ENCODE results near the gene WNK2. TPM values are rescaled to one million over a fixed set of nuclear protein-coding genes. Genes with fewer than 3 reads are reported as not detected.

Gene WNK2
- total RNA-seq, 1 donor from 2014 or later, result 123 TPM

DNA sequence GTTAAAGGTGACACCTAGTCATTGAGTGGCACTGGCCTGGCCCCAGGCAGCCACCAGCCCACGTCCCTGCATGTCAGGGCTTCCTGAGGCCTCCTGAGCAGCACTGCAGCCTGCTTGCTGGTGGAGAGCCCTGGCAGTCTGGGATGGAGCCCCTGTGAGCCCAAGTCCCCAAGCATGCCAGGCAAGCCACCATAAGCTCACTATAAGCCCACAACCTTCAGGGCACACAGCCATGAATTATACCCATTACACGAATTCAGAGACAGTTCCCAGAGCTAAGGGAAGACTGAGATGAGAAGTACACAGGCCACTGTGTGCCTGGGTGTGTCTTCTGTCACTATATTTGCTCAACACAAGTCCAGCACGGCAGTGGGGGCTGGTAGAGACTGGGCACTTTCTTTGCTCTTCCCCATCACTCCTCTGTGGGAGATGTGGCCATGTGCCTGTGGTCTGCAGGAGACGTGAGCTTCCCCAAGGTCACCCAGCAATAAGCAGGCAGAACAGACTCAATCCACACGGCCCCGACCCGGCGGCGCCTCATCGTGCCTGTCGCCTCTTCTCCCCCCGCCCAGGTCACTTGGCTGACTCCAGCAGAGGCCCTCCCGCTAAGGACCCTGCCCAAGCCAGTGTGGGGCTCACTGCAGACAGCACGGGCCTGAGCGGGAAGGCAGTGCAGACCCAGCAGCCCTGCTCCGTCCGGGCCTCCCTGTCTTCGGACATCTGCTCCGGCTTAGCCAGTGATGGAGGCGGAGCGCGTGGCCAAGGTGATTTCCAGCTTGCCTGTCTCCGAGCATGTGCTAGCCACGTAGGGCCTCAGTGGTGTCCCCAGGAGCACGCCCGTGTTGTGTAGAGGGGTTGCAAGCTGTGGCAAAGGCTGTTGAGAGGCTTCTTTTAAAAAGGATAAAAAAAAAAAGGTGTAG is 114.8 kb downstream of the WNK2 start:
- intact Hi-C loops (cut with DNase I), result no loop called here
- peak; percentile 63 for DNase-seq (ENCODE audit: low spot score)

DNA sequence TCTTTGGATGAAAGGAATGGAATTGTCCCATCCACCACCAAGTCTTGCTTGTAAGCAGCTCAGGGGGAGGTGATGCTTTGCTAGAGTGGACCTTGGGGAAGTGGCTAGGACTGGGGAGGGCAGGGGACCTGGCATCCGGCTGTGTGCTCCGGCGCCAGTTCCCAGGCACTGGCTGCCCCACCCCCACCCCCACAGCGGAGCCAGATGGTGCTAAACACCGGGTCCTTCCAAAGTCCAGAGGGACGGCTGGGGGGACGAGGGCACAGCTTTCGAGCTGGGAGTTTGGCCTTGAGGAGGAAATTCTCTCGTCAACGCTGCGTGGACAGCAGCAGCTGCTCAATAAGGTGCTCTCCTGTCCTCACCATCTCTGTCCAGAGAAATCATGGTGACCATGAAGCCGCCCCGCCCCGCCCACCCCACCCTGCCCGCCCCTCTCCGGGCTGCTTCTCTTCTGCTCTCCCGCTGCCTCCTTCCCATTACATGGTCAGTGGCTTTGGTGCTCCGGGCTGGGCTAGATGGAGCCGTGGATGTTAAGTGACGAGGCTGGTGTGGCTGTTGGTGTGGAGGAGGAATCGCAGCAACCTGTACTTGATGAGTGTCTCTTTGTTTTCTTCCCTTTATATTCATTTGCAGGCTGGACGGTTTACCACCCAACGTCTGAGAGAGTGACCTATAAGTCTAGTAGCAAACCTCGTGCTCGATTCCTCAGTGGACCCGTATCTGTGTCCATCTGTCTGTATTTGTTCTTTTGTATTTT is 115.7 kb downstream of the WNK2 start:
- intact Hi-C loops (cut with DNase I), result loop anchor here (5.0 to 10.0 kb wide), 2 partner anchors 192 to 265 kb away; no protein-coding TSS in a partner anchor
- DNase-seq (ENCODE audit: low spot score), result peak; percentile 64

DNA sequence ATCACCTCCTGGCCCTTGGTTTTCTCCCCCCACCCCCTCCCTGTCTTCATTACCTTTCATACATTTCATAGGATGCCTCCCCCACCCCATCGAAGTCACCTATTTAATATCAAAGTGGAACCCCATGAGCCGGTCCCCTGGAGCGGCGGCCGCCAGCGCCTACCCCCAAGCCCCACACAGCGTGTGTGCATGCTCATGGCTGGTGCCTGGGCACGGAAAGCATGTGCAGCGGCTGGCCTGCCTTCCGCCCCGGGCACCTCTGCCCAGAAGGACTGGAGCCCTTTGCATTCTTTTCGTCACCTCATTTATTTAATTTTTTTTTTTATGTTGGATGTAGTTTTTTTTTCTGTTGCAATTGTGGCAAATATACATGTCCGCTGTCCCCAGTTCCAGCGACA is 116.2 kb downstream of the WNK2 start:
- peak; percentile 68 for DNase-seq (ENCODE audit: low spot score)

DNA sequence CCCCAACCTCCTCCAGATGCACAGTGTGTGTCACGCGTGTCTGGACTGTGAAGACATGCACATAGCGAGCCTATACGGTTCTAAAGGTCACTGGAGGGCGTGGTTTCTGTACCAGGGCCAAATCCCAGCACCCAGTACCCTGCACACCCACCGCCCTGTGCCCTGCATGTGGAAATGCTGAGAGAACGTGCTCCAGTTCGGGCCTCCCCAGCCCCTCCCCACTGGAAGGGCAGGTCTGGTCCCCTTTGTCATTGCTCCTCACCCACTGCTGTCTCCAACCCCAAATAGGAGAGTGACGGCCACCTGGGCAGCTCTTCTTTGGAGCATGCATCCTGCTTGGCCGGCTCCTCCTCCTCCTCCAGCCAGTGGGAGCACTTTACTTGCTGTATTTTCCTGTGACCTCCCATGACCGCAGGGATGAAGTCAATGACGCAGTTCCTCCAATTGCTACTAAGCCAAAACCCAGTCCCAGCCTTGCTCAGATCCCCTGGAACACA is 116.7 kb downstream of the WNK2 start:
- DNase-seq (ENCODE audit: low spot score), result peak; percentile 70
- intact Hi-C loops (cut with DNase I), result loop anchor here (5.0 to 10.0 kb wide), 2 partner anchors 193 to 264 kb away; no protein-coding TSS in a partner anchor

More for the DNA sequence above, 116.2 kb downstream of the WNK2 start:
- intact Hi-C loops (cut with DNase I), result loop anchor here (5.0 to 10.0 kb wide), 2 partner anchors 193 to 265 kb away; no protein-coding TSS in a partner anchor

DNA sequence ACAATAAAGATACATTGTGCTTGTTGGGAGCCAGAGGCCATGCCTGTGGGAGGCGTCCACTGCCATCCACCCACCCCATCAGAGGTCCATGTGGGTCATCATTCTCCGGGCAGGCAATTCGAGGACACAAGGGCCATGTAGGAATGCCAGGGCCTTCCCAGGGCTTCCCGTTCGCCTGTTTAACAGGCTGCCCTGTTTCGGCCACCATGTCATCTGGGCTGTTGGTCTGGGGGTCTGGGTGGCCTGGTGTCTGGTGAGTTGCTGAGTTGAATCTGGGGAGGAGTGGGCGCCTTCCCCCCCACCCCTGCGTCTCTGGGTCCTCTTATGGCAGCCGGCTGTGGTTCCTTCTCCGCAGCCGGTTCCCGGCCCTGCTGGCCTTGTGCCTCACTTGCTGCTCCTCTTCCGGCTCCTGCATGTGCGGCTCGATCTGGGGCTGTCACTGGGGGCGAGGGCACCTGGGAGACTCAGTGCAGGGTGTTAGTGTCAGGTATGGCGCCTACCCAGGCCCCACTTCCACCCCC is 117.4 kb downstream of the WNK2 start:
- DNase-seq (ENCODE audit: low spot score), result peak; percentile 59
- intact Hi-C loops (cut with DNase I), result loop anchor here (5.0 to 10.0 kb wide), 2 partner anchors 194 to 263 kb away; no protein-coding TSS in a partner anchor

DNA sequence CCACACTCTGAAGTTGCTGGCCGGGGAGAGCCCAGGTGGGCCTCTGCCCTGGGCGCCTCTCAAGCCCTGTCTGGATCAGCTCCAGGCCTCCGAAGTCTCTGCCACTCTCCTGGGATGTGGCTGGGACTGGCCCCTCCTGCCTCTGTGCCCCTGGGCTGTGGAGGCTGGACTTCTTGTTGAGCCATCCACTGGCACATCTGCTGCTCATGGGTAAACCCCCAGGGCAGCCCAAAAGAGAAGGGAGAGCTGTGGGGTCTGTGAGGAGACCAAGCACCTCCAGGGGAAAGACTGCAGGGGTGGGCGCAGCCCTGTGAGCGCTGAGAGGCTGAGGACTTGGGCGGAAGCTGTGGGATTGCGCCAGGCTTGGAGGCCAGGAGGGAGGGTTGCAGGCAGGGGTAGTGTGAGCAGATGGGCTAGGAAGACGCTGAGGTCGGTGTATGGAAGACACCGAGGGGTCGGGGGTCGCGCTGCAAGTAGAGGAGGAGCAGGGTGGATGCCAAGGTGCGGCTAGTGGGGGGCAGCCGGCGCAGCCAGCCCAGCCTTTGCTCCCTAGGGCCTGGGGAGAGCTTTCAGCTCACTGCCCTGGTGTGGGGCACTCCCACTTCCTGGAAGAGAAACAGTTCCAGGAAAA is 118.1 kb downstream of the WNK2 start:
- intact Hi-C loops (cut with DNase I), result loop anchor here (5.0 to 10.0 kb wide), 2 partner anchors 195 to 263 kb away; no protein-coding TSS in a partner anchor
- peak; percentile 70 for DNase-seq (ENCODE audit: low spot score)

DNA sequence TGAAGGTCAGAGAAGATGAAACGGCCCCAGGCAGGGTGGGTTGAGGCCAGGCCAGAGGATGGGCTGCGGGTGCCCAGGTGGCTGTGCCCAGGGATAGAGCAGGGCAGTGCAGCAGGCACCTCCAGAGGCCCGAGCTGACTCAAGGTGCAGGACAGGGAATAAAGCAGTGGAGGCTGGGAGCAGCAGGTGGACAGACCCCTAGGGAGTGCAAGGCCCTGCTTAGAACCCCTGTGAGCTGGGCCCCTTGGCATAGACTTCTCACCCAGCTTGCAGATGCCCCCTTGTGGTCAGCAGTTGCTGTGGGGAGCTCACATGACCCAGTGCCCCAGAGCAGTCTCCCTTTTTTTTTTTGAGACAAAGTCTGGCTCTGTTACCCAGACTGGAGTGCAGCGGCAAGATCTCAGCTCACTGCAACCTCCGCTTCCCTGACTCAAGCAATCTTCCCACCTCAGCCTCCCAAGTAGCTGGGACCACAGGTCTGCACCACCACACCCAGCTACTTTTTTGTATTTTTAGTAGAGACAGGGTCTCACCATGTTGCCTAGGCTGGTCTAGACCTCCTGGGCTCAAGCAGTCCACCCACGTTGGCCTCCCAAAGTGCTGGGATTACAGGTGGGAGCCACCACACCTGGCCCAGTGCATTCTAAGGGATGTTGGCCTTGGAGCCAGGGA is 118.8 kb downstream of the WNK2 start:
- intact Hi-C loops (cut with DNase I), result loop anchor here (5.0 to 10.0 kb wide), 2 partner anchors 195 to 262 kb away; no protein-coding TSS in a partner anchor
- peak; percentile 75 for DNase-seq (ENCODE audit: low spot score)

DNA sequence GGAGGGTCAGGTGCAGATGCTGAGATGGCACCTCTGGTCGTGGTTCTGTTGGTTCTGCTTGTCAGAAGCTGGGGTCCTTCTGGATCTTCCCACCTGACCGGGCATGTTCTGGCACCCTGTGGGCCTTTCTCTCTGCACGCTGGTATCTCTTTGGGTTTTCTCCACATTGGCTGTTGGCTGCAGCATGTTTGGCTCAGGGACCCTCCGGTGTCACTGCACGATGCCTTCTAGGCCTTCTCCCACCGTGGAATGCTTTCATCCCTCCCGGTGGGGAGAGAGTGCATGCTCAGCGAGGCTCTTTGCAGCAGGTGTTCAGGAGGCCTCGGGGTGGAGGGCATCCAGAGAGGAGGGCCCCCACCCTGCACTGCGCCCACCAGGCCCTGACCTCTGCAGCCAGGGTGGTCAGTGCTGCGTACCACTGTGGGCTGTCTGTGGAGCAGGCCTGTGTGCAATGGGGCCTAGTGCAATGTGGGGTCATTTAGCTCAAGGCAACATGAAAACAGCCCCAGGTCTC is 119.4 kb downstream of the WNK2 start:
- intact Hi-C loops (cut with DNase I), result loop anchor here (5.0 to 10.0 kb wide), 2 partner anchors 196 to 261 kb away; no protein-coding TSS in a partner anchor
- DNase-seq (ENCODE audit: low spot score), result peak; percentile 63

DNA sequence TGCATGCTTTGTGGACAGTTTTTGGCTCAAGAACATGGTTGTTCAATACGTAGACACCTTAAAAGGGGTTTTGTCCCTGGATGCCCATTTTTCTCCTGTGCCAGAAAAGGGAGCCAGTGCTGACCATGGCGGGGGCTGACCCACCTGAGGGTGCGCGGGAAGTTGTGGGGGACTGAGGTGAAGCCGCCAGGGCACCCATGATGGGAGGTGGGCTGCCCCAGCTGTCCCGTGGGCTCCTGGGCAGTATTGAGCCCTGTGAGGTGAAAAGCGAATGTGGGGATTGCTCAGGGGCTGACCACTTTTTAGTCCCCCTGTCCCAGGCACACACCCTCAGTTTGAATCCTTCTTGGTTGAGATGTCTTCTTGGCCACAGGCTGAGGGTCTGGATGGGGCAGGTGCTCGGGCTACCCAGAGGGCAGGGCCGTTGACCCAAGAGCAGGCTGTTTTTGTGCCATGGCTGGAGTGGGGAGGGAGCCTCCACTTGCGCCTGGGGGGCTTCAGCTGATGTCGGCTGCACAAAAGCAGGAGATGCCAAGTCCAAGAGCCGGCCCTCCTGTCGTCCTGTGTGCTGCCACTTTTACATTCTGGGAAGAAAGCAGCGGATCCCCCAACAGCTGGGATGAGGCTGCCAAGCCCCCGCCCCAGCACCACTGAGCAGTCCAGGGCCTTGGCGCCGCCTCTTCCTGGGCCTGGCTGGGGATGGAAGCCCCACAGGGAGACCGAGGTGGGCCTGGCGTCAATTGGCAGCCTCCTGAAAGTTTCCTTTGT is 120.1 kb downstream of the WNK2 start:
- DNase-seq (ENCODE audit: low spot score), result peak; percentile 67
- intact Hi-C loops (cut with DNase I), result loop anchor here (2.0 to 10.0 kb wide), 3 partner anchors 143 to 261 kb away; no protein-coding TSS in a partner anchor

DNA sequence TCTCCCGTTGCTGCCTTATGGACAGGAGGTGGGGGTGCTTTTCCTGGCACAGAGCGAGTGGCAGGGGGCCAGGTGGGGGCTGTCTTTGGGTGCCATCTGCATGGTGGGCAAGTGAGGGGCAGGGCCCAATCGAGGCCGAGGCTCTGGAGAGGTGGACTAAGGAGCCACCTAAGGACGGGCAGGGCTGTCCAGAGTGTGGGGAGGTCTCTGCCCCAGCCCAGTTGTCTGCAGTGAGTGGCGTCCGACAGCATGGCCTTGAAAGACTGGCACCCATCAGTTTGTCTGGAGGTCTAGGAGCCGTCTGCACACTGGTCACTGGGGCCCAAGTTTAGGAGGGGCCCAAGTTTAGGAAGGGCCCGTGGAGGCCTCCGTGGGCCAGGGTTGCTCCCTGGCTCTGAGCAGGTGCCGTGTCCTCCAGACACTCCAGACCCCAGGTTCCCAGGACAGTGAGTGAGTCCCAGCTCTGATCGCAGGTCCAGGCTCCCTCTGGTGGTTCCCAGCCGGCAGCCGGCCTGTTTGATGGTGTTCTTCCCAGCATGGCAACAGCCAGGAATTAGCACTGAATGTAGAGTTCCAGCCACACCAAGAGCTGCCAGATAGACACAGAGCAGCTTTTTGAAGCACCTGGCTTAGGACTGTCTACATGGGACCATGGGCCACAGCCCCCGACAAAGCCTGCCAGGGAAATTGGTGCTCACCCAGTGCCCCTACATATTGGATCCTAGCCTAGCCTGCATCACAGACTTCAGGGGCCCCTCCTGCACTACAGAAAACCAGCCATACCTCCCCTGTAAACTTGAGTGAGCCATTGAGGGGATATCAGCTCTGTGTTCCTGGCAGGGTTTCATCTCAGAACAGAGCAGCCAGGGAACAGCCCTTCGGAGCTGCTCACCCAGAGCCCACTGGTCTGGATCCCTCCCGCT is 120.9 kb downstream of the WNK2 start:
- intact Hi-C loops (cut with DNase I), result loop anchor here (2.0 to 10.0 kb wide), 3 partner anchors 144 to 260 kb away; no protein-coding TSS in a partner anchor
- DNase-seq (ENCODE audit: low spot score), result peak; percentile 77

DNA sequence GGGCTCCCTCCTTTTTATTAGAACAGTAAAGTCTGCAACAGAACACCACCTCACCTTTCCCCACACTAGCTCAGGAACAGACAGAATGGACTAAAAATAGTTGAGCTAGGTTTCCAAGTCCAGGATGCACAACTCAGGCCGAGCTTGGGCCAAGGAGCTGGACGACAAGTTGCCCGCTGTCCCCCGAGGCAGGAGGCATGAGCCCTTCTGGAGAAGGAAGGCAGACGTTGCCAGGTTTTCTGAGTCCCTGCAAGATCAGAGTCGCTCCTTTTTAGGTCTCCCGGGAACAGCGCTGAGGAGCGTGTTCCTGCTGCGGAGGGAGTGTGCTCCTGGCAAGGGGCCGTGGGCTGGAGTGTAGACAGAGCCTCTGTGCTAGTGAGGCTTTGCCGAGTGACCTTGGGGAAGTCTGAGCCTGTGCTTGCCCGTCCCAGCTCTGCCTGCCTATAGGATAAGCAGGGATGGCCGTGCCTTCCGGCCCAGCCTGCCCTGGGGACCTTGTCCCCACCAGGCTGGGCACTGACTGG is 121.6 kb downstream of the WNK2 start:
- peak; percentile 74 for DNase-seq (ENCODE audit: low spot score)
- intact Hi-C loops (cut with DNase I), result loop anchor here (2.0 to 10.0 kb wide), 2 partner anchors 145 to 259 kb away; no protein-coding TSS in a partner anchor

DNA sequence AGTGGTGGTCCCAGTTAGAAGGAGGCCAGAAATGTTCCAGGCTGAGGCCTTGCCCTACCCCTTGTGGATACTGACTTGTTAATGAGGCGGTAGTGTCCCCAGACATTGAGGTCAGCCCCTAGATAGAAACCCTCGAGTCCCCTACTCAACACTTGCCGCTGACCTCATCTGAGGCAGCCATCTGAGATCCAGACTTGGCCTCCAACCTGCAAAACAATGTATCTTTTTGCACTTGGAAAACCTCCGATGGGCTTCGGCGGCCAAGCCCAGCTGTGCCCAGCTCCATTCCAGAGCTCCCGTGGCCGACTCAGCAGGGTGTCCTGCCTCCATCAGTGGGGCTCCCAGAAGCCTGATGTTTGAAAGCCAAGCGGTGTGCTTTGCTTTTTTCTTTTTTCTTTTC is 122.1 kb downstream of the WNK2 start:
- intact Hi-C loops (cut with DNase I), result loop anchor here (10.0 kb wide), 1 partner anchor 259 kb away; no protein-coding TSS in a partner anchor
- no peak for DNase-seq (ENCODE audit: low spot score)

DNA sequence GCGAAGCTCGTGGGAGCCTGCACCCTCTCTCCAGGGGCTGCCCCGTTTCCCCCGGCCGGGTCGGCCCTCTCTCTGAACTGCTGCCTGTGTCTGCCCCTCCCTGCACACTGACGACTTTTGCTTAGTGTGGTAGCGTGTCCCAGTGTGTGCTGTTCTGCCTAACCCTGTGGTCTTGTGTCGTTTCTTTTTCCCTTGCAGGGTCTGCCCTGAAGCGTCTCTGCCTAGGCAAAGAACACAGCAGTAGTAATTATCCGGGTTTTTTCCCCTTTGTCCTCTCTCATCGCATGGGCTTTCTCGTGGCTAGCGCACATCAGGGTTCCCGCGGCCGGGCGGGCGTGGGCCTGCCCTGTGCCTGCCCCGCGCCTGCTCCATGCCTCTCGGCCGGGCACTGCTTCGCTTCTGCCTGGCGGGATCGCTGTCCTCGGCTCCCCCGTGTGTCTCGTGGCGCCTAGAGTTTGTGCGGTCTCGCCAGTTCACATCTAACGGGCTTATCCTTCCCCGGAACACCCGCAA is 122.7 kb downstream of the WNK2 start:
- DNase-seq (ENCODE audit: low spot score), result no peak
- intact Hi-C loops (cut with DNase I), result loop anchor here (10.0 kb wide), 1 partner anchor 258 kb away; no protein-coding TSS in a partner anchor

DNA sequence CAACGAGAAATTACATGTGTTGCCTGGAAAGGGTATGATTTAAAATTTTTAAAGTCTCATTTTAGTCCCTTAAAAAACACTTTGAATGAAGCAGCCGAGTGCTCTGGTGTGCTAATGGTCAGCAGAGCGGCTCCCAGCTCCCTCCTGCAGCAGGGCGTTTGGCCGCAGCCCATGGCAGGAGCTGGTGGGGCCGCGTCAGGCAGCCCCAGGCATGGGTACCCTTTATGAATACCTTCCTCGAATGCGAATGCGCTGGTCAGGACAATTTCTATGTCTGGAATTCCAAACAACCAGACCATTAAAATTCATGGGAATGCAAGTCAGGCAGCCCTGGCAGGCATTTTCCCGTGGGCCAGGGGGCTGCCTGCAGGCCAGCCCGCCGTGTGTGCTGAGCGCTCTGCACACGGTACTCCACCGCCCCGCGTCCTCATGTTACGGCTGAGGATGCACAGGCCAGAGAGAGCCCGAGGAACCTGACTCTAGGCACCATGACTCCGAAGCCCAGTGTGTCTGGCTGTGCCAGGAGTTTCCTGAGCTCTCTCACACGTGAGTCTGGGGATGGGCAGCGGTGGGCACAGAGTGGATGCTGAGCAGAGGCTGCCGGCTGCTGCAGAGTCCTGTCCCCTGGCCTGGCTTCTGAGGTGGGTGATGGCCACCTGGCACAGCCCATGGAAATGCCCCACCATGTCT is 123.7 kb downstream of the WNK2 start:
- no peak for DNase-seq (ENCODE audit: low spot score)
- intact Hi-C loops (cut with DNase I), result loop anchor here (10.0 kb wide), 1 partner anchor 257 kb away; no protein-coding TSS in a partner anchor

DNA sequence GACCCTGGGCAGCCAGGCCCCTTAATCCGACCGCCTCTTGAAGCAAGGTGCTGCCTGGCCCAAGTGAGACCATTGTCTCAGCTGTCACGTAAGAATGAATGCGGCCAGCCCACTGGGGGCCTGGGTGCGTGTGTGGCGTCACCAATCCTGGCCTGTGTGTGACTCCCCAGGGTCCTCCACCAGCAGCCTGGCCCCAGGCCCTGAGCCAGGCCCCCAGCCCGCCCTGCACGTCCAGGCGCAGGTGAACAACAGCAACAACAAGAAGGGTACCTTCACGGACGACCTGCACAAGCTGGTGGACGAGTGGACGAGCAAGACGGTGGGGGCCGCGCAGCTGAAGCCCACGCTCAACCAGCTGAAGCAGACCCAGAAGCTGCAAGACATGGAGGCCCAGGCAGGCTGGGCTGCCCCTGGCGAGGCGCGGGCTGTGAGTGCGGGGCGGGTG is 124.2 kb downstream of the WNK2 start:
- DNase-seq (ENCODE audit: low spot score), result no peak
- intact Hi-C loops (cut with DNase I), result loop anchor here (10.0 kb wide), 1 partner anchor 257 kb away; no protein-coding TSS in a partner anchor

Measured in cardiac septum (tissue), 1 donor.